Activated CD8-positive, alpha-beta T cell treated with anti-CD3 and anti-CD28 coated beads for 36 hours (primary cell): ENCODE data around the gene GMPPB. TPM values are rescaled to one million over a fixed set of nuclear protein-coding genes. Genes with fewer than 3 reads are reported as not detected.
"Not testable (repeated sequence)": the region's sequence is repeated elsewhere in the genome, so short reads cannot be mapped to it uniquely, and the experiment has no call there.

Source experiments
- ATAC-seq: fragments of 200-7000 bp; cut with Tn5 transposase; one replicate; pipeline ENCODE4 v1.10.0; 2021; ENCODE audit warnings: mild to moderate bottlenecking, moderate library complexity
- CTCF ChIA-PET: fragments of 350-600 bp; sonication (Branson Sonifier 250); formaldehyde crosslinking; loops from one replicate; lab custom pipeline; 2021; ENCODE audit warnings: antibody characterized with exemption; lab: Charles Lee
- POLR2A ChIA-PET: fragments of 350-600 bp; sonication (Branson Sonifier 250); formaldehyde crosslinking; loops from one replicate; lab custom pipeline; 2021; ENCODE audit warnings: antibody characterized with exemption; lab: Charles Lee
- DNase-seq: peaks from one replicate; pipeline ENCODE4 v3.0.0-alpha.2; 2020
- H3K27ac Mint-ChIP-seq: one replicate; pipeline ENCODE4 v1.8.0; 2021; ENCODE audit warnings: mild to moderate bottlenecking, mixed read lengths
- H3K27me3 Mint-ChIP-seq: one replicate; pipeline ENCODE4 v1.8.0; 2021; ENCODE audit warnings: mixed read lengths
- H3K36me3 Mint-ChIP-seq: one replicate; pipeline ENCODE4 v1.8.0; 2021; ENCODE audit warnings: low read depth, mixed read lengths
- H3K4me1 Mint-ChIP-seq: one replicate; pipeline ENCODE4 v1.8.0; 2021; ENCODE audit warnings: low read depth, mixed read lengths
- H3K4me3 Mint-ChIP-seq: one replicate; pipeline ENCODE4 v1.8.0; 2021; ENCODE audit warnings: mild to moderate bottlenecking, moderate library complexity, mixed read lengths
- H3K9me3 Mint-ChIP-seq: one replicate; pipeline ENCODE4 v1.8.0; 2021; ENCODE audit warnings: mixed read lengths
- intact Hi-C: fragments of 100-400 bp; cut with micrococcal nuclease; formaldehyde crosslinking; loops from one replicate; pipeline ENCODE4 v1.10.0; 2022
- total RNA-seq, 2 experiments: library from RNA; stranded (reverse); gene quantifications; one replicate each; pipeline ENCODE4 v1.2.3, GENCODE V29; 2021
- TF ChIP-seq, protein P1 (sequence below): fragments of 200-600 bp; IDR thresholded peaks from one replicate; pipeline ENCODE4 v1.8.0; 2022; ENCODE audit warnings: antibody characterized with exemption, mild to moderate bottlenecking

GMPPB gene
- total RNA-seq, 2 experiments from 2014 or later = 34.7 to 35.2 TPM

DNA sequence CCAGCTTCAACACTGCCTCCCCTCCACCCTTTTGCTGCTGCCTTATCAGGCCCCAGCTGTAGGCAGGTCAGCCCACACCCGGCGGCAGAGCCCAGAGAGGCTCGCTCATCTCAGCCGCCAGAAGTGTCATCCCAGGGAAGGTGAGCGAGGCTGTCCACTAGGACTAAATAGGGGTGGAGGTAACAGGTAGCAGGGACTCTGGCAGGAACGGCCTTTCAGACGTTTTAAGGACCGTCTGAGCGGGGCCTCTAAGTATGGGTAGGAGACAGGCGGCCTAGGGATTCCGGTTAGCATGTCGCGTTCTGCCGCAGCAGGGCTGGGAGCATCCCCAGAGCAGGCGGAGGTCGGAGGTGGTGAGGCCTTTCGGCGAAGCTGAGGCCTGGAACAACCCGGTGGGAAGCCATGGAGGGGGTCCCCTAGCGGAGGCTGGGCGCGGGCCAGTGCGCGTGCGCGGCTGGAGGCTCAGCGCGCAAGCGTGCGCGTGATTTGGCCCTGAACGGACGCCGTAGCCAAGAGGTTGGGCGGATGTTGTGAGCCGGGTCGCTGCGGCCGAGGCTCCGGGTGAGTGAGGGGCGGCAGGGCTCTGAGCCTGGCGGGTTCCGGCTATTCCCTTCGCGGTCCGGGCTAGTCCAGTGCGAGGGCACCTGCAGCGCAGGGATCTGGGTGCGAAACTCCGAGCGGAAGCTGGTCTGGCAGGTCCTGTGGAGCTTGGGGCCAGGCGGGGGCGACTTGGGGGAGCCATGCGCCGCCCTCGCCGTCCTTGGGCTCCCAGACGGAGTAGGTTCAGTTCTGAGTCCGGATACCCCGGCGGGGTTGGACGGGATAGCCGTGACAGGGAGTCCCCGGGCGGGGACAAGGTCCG, 34.5 kb downstream of the GMPPB start, which contains the start of the genes MST1 and RNF123:
Gene MST1, minus strand, starts transcription at position 429 of the 862 bp plus-strand sequence. CDS start 783 bp downstream, outside the sequence.
Gene RNF123, plus strand, starts transcription at position 512 of the 862 bp plus-strand sequence. CDS start 1,609 bp downstream, outside the sequence.
- peaks cover 22% of the 10 kb centered on the region for H3K4me1 Mint-ChIP-seq
- H3K36me3 Mint-ChIP-seq = peaks cover 6% of the 10 kb centered on the region
- intact Hi-C loops = no loop called here
- H3K27ac Mint-ChIP-seq = peak within 1 kb of the TSS; percentile 94
- no peaks in the 10 kb centered on the region for H3K27me3 Mint-ChIP-seq
- peak; percentile 80 for ATAC-seq
- TF ChIP-seq, protein P1, sequence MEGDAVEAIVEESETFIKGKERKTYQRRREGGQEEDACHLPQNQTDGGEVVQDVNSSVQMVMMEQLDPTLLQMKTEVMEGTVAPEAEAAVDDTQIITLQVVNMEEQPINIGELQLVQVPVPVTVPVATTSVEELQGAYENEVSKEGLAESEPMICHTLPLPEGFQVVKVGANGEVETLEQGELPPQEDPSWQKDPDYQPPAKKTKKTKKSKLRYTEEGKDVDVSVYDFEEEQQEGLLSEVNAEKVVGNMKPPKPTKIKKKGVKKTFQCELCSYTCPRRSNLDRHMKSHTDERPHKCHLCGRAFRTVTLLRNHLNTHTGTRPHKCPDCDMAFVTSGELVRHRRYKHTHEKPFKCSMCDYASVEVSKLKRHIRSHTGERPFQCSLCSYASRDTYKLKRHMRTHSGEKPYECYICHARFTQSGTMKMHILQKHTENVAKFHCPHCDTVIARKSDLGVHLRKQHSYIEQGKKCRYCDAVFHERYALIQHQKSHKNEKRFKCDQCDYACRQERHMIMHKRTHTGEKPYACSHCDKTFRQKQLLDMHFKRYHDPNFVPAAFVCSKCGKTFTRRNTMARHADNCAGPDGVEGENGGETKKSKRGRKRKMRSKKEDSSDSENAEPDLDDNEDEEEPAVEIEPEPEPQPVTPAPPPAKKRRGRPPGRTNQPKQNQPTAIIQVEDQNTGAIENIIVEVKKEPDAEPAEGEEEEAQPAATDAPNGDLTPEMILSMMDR = peak; percentile 36
- DNase-seq = peak; percentile 93
- POLR2A ChIA-PET = interaction anchor here (1.0 kb wide), 1 partner anchor 149 kb away, joined by 4 read pairs; no protein-coding TSS in a partner anchor
- H3K4me3 Mint-ChIP-seq = peak within 1 kb of the TSS; percentile 97
- no peaks in the 10 kb centered on the region for H3K9me3 Mint-ChIP-seq
- CTCF ChIA-PET = interaction anchor here (1.2 kb wide), 1 partner anchor 149 kb away, joined by 5 read pairs; no protein-coding TSS in a partner anchor

DNA sequence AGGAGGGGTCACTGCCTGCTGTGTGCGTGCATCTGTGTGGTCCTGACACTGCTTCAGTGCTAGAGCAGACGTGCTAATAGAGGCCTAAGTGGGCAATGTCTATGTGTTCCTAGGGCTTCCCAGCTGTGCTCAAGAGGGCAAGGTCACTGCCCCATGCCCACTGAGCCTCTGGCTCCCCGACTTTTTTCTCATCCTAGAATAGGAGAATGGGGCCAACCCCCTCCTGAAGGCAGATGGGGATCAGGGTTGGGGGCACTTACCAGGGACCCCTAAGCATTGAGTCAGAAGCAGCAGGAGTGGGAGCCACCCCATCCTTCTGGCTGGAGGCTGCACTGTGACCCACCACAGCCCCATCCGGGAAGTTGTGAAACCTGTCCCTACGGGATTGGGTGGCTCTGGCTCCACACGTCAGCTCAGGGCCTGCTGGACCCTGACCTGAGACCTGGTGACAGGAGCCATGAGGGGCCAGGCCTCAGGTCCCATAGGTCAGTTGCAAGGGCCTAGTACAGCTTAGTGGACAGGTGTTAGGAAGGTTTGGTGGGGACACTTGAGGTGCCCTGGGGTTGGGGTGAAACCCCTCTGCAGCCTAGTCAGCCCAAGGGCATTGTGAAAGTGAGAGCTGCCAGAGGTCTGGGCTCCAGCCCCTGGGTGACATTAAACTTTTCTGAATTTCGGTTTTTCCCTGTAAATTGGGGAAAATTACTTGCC, 35.3 kb downstream of the GMPPB start:
- H3K9me3 Mint-ChIP-seq, ATAC-seq, H3K27me3 Mint-ChIP-seq, DNase-seq, intact Hi-C loops, H3K36me3 Mint-ChIP-seq: not testable (repeated sequence)
- Mint-ChIP-seq H3K27ac (peak overlapping the region; percentile 94), H3K4me3 (peak overlapping the region; percentile 97), H3K4me1 (peaks cover 22% of the 10 kb centered on the region)
- ChIA-PET CTCF (interaction anchor here (1.2 kb wide), 1 partner anchor 148 kb away, joined by 5 read pairs; no protein-coding TSS in a partner anchor), POLR2A (interaction anchor here (0.7 kb wide), 1 partner anchor 15 kb away, joined by 4 read pairs; no protein-coding TSS in a partner anchor)

DNA sequence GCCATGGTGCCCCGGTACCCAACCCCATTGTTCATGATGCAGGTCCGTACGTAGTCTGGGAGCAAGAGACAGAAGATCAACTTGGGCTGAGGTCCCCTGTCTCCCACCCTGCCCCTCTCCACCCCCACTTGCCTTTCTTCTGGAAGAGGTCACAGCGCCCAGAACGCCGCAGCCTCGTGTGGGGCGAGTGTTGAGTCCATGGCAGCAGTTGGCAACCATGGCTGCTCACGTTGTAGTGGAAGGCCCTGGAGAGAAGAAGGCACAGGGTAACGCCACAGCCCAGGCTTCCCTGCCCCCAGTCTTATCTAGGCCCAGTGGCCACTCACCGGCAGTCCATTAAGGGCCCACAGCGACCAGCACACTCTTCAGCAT, 36.3 kb downstream of the GMPPB start:
- POLR2A ChIA-PET, H3K36me3 Mint-ChIP-seq, H3K27ac Mint-ChIP-seq, H3K9me3 Mint-ChIP-seq, H3K27me3 Mint-ChIP-seq, ATAC-seq, H3K4me3 Mint-ChIP-seq, DNase-seq, intact Hi-C loops, CTCF ChIA-PET: not testable (repeated sequence)
- peaks cover 21% of the 10 kb centered on the region for H3K4me1 Mint-ChIP-seq

DNA sequence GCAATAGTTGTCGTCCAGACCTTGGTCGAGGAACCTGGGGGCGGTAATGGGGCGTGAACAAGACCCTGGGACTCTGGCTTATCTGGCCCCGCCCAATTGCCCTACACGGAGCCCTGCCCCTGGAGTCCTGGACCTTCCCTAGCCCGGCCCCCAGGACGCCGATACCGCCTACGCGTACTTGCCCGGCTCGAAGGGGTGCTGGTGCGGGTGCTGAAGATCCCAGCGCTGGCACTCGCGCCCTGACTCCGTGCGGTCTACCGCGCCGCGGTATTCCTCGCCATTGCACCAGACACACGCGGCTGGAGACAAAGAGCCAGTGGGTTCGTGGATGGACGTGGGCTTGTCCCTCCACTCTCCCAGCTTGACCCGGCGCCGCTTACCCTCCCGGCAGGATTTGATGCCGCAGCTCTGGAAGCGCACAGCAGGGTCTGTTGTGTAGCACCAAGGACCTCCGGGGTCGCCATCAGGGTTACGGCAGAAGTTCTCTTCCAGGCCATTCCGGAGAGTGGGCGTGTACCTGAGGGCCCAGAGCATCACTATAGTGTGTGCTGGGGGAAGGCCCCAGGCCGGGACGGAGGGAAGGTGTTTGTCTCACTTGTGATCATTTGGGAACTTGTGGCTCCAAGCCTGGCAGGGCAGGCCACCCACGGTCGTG, 36.9 kb downstream of the GMPPB start:
- H3K27me3 Mint-ChIP-seq, intact Hi-C loops, H3K36me3 Mint-ChIP-seq, H3K27ac Mint-ChIP-seq, H3K9me3 Mint-ChIP-seq, CTCF ChIA-PET, POLR2A ChIA-PET: not testable (repeated sequence)
- peaks cover 19% of the 10 kb centered on the region for H3K4me1 Mint-ChIP-seq
- peak; percentile 71 for DNase-seq
- peak; percentile 41 for ATAC-seq
- peak overlapping the region; percentile 62 for H3K4me3 Mint-ChIP-seq

DNA sequence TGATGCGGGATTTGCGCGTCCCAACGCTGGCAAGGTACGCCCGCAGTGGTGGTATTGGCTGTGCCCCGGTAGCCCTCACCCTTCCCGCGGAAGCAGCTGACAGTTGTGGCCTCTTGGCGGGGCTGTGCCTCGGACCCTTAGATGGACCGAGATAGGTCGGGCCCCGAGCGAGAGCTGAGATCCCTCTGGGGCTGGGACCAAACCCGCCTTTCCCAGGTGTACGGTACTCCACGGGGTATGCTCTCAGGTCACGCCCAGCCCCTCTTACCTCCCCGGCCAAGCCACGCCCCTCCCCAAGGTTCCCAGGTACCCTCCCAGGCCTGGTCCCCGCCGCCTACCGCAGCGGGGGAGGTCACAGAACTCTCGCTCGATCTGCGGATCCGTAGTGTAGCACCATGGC, 37.4 kb downstream of the GMPPB start:
- H3K36me3 Mint-ChIP-seq, H3K27me3 Mint-ChIP-seq, DNase-seq, ATAC-seq, H3K27ac Mint-ChIP-seq, POLR2A ChIA-PET, CTCF ChIA-PET, intact Hi-C loops, H3K9me3 Mint-ChIP-seq: not testable (repeated sequence)
- H3K4me3 Mint-ChIP-seq = peak overlapping the region; percentile 62
- peaks cover 19% of the 10 kb centered on the region for H3K4me1 Mint-ChIP-seq

DNA sequence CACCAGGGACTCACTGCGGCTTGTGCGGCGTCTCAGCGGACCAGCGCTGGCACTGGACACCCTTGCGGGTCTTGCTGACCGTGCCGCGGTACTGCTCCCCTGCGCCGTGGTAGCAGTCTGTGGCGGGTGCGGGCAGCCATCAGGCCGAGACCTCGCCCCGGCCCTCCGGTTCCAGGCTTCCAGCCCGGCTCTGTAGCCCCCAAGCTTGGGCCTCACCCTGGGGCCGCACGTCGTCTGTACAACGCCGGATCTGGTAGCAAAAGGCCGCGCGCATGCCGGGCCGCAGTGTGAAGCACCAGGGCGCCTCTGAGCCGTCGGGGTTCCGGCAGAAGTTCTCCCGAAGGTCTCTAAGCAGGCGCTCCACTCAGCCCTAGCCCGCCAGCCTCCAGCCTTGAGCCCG, 37.9 kb downstream of the GMPPB start:
- H3K4me3 Mint-ChIP-seq, CTCF ChIA-PET, H3K27ac Mint-ChIP-seq, H3K9me3 Mint-ChIP-seq, H3K36me3 Mint-ChIP-seq, intact Hi-C loops, H3K27me3 Mint-ChIP-seq, ATAC-seq, POLR2A ChIA-PET: not testable (repeated sequence)
- peak; percentile 34 for DNase-seq
- H3K4me1 Mint-ChIP-seq = peaks cover 16% of the 10 kb centered on the region

DNA sequence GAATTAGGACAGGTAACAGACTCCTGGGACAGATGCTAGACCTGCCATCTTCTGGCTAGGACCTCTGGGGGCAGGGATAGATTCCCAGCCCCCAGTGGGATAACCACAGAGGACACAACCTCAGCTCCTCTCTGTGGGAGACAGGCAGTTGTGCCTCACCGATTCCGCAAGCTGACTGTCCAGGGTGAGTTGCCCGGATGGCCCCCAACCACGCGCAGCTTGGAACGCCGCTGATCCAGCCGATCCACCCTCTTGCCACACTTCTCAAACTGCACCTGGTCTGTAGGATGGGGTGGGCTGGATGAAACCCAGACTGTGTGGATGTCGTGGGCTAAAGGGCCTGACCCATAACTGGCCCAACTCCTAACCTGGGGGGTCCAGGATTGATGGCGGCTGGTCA, 38.6 kb downstream of the GMPPB start:
- DNase-seq, H3K9me3 Mint-ChIP-seq, CTCF ChIA-PET, H3K27me3 Mint-ChIP-seq, ATAC-seq, H3K4me3 Mint-ChIP-seq, POLR2A ChIA-PET, H3K27ac Mint-ChIP-seq, H3K4me1 Mint-ChIP-seq, intact Hi-C loops: not testable (repeated sequence)
- H3K36me3 Mint-ChIP-seq = peaks cover 15% of the 10 kb centered on the region

DNA sequence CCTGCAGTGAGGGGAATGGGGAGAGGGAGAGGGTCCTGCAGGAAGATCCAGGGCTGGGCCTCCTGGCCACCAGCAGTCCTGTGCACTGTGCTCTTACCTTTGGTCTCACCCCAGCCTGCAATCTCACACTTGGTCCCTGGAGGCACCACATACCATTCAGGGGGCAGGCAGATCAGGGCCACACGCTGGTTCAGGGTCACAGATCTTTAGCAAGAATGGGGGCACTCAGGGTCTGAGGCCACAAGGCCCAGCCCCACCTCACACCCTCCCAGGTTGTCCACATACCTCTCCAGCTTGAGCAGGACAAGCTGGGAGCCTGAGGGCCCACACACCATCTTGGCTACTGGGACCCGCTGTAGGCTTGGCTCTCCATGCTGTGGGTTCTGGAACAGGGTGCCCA, 39.3 kb downstream of the GMPPB start:
- DNase-seq, H3K27me3 Mint-ChIP-seq, CTCF ChIA-PET: not testable (repeated sequence)

More for the DNA sequence above, 39.3 kb downstream of the GMPPB start:
- intact Hi-C loops, H3K4me1 Mint-ChIP-seq, H3K4me3 Mint-ChIP-seq, ATAC-seq, H3K27ac Mint-ChIP-seq, POLR2A ChIA-PET, H3K9me3 Mint-ChIP-seq: not testable (repeated sequence)
- H3K36me3 Mint-ChIP-seq = peaks cover 19% of the 10 kb centered on the region
